K562 (cell line): ENCODE data around the gene ACSL3. TPM values are rescaled to one million over a fixed set of nuclear protein-coding genes. Genes with fewer than 3 reads are reported as not detected.
"Not testable (repeated sequence)": the region's sequence is repeated elsewhere in the genome, so short reads cannot be mapped to it uniquely, and the experiment has no call there.

Experiments used
- ATAC-seq: fragments of 200-7000 bp; cut with Tn5 transposase; 3 replicates; pipeline ENCODE4 v1.9.1; 2020; ENCODE audit warnings: moderate library complexity
- BruUV-seq: library from RNA; stranded (reverse); fragments of 400-500 nt; replicated peaks from 2 replicates; lab custom pipeline; 2021; lab: Mats Ljungman, UMichigan
- CTCF ChIA-PET: fragments of 300-600 bp; formaldehyde crosslinking; extraction: SDS; loops from one replicate; lab custom pipeline; 2021; ENCODE audit warnings: low intra/inter-chr PET ratio; lab: Yijun Ruan, JAX
- POLR2A ChIA-PET: fragments of 300-600, 350-650 bp; sonication (Branson Sonifier 250); formaldehyde crosslinking; extraction: SDS; loops from one replicate; lab custom pipeline; 2021; ENCODE audit warnings: antibody characterized with exemption, inconsistent platforms; lab: Yijun Ruan, JAX
- DNase-seq, 4 experiments: peaks; one replicate each; pipeline versions ENCODE4 v3.0.0 to v3.0.0-alpha.2; 2011 to 2018; ENCODE audit warnings: low spot score in 3 of 4, mixed read lengths in 3 of 4; ENCODE audit errors: extremely low read depth in 1 of 4
- FAIRE-seq: peaks from 2 replicates; lab custom pipeline; 2011; peaks lifted over from hg19 to GRCh38; lab: Jason Lieb, UNC
- H2AFZ ChIP-seq: 2 replicates; pipeline ENCODE4 v1.6.0; 2011; ENCODE audit warnings: low read depth, low read length, control low read depth, inconsistent platforms
- H3K27ac ChIP-seq: fragments of 200-600 bp; 3 replicates; pipeline ENCODE4 v1.8.0; 2011; ENCODE audit warnings: low read depth, mild to moderate bottlenecking, control low read depth, inconsistent platforms, low read length, moderate library complexity, mixed read lengths; ENCODE audit errors: extremely low read depth
- H3K27me3 ChIP-seq, 2 experiments: fragments of 300-600 bp in 1 of 2; 2 replicates in 1 of 2; 3 replicates in 1 of 2; pipeline versions ENCODE4 v1.6.0 to v1.8.0; 2011; ENCODE audit warnings: inconsistent platforms in 2 of 2, low read length in 2 of 2, mild to moderate bottlenecking in 1 of 2, mixed read lengths in 1 of 2, moderate library complexity in 1 of 2; ENCODE audit not compliant: control insufficient read depth in 2 of 2, insufficient read depth in 2 of 2
- H3K36me3 ChIP-seq: fragments of 300-600 bp; 3 replicates; pipeline ENCODE4 v1.8.0; 2011; ENCODE audit warnings: mild to moderate bottlenecking, low read length, inconsistent platforms; ENCODE audit not compliant: control insufficient read depth, insufficient read depth
- H3K4me1 ChIP-seq, 2 experiments: fragments of 200-600 bp in 1 of 2; replicated peaks in 1 of 2; 2 replicates in 1 of 2; 3 replicates in 1 of 2; pipeline versions ENCODE4 v1.5.1 to v1.8.0; 2011; ENCODE audit warnings: inconsistent platforms in 2 of 2, low read length in 2 of 2, mild to moderate bottlenecking in 1 of 2, mixed read lengths in 1 of 2, moderate library complexity in 1 of 2; ENCODE audit not compliant: control insufficient read depth in 2 of 2, insufficient read depth in 2 of 2
- H3K4me2 ChIP-seq: 2 replicates; pipeline ENCODE4 v1.6.1; 2011; ENCODE audit warnings: low read length, control low read depth, inconsistent platforms, mixed read lengths; ENCODE audit not compliant: insufficient read depth
- H3K4me3 ChIP-seq: fragments of 200-600 bp; sonication (generic), shearing (Covaris generic); 2 replicates; pipeline ENCODE4 v1.5.1; 2016; ENCODE audit warnings: control low read depth, inconsistent platforms
- H3K79me2 ChIP-seq: fragments of 200-600 bp; 3 replicates; pipeline ENCODE4 v1.8.0; 2011; ENCODE audit warnings: low read length, inconsistent platforms; ENCODE audit not compliant: control insufficient read depth, insufficient read depth
- H3K9ac ChIP-seq, 2 experiments: 2 replicates each; pipeline versions ENCODE4 v1.6.0 to v1.6.1; 2011; ENCODE audit warnings: low read depth in 2 of 2, low read length in 2 of 2, control low read depth in 1 of 2, inconsistent platforms in 1 of 2, mild to moderate bottlenecking in 1 of 2, mixed read lengths in 1 of 2; ENCODE audit not compliant: insufficient read depth in 1 of 2
- H3K9me1 ChIP-seq: one replicate; pipeline ENCODE4 v1.6.0; 2011; ENCODE audit warnings: inconsistent platforms, mild to moderate bottlenecking, low read length, moderate library complexity; ENCODE audit not compliant: control insufficient read depth, insufficient read depth
- H3K9me3 ChIP-seq: replicated peaks from 2 replicates; pipeline ENCODE4 v1.5.1; 2011; ENCODE audit warnings: low read depth, low read length, inconsistent platforms; ENCODE audit not compliant: control insufficient read depth, insufficient read depth
- H4K20me1 ChIP-seq: replicated peaks from 2 replicates; pipeline ENCODE4 v1.6.1; 2011; ENCODE audit warnings: low read length, inconsistent platforms, mixed read lengths; ENCODE audit not compliant: control insufficient read depth, insufficient read depth
- HDAC1 ChIP-seq, 2 experiments: fragments of 450-650 bp; IDR thresholded peaks; 2 replicates each; pipeline ENCODE4 v1.6.1; 2016 to 2017; ENCODE audit warnings: inconsistent platforms in 1 of 2, mild to moderate bottlenecking in 1 of 2, moderate library complexity in 1 of 2
- ZEB2 ChIP-seq: fragments of 450-650 bp; IDR thresholded peaks from 2 replicates; pipeline ENCODE4 v1.6.1; 2016
- ZNF134 ChIP-seq: fragments of 250-450 bp; sonication (Bioruptor Pico); conservative IDR thresholded peaks from 2 replicates; pipeline ENCODE4 v1.4.0; 2020
- WGBS: fragments of 100-300 bp; shearing (Covaris generic); methylation state at CpG from one replicate; pipeline ENCODE4 v1.1.6; 2016; ENCODE audit warnings: low coverage, mixed read lengths; ENCODE audit not compliant: insufficient coverage; ENCODE audit errors: missing lambda C conversion rate; 5-methylcytosine and 5-hydroxymethylcytosine counted together
- in situ Hi-C: fragments of 300-500 bp; cut with MboI; formaldehyde crosslinking; loops from 4 replicates; pipeline ENCODE4 v1.15.0; 2018; ENCODE audit warnings: inconsistent platforms, mixed read lengths
- intact Hi-C: fragments of 100-400 bp; cut with micrococcal nuclease; formaldehyde crosslinking; loops from 2 replicates; pipeline ENCODE4 v1.14.2; 2022
- polyA plus RNA-seq, 8 experiments: library from polyadenylated mRNA; depleted of rRNA in 4 of 8; stranded (reverse) in 5 of 8; unstranded in 3 of 8; fragments of >200 nt; fragmentation: Nextera tagmentation in 2 of 8; fragmentation: Illumina TruSeq in 1 of 8; extraction: Ambion mirVana in 2 of 8; extraction: Trizol in 1 of 8; gene quantifications; 2 replicates each; pipeline versions ENCODE4 v1.2.1 to v1.2.3, GENCODE V29; 2011 to 2014; ENCODE audit warnings: inconsistent platforms in 1 of 8, missing spikeins in 1 of 8
- total RNA-seq, 7 experiments: library from RNA; depleted of rRNA in 6 of 7; stranded (reverse); fragments of >200 nt in 6 of 7; fragmentation: Illumina TruSeq in 2 of 7; extraction: Trizol in 2 of 7; gene quantifications; 2 replicates each; pipeline versions ENCODE4 v1.2.1 to v1.2.3, GENCODE V29; 2011 to 2021; ENCODE audit warnings: low replicate concordance in 1 of 7
- TF ChIP-seq, protein P1 (sequence below): fragments of 250-450 bp; sonication (Bioruptor Pico); IDR thresholded peaks from 2 replicates; pipeline ENCODE4 v1.4.0; 2020
- TF ChIP-seq, protein P2 (sequence below): fragments of 200-800 bp; sonication (Bioruptor generic); IDR thresholded peaks from 2 replicates; pipeline ENCODE4 v1.6.1; 2017; ENCODE audit warnings: missing genetic modification characterization, missing compliant biosample characterization
- TF ChIP-seq, protein P3 (sequence below): sonication (generic); IDR thresholded peaks from 2 replicates; pipeline ENCODE4 v1.6.1; 2016

ACSL3 gene
- total and polyA plus RNA-seq, 9 of the 15 experiments (the other 6 are each of a cell fraction or from before 2014, with no cell fraction given) = 21.3 to 123 (median 85.2) TPM

DNA sequence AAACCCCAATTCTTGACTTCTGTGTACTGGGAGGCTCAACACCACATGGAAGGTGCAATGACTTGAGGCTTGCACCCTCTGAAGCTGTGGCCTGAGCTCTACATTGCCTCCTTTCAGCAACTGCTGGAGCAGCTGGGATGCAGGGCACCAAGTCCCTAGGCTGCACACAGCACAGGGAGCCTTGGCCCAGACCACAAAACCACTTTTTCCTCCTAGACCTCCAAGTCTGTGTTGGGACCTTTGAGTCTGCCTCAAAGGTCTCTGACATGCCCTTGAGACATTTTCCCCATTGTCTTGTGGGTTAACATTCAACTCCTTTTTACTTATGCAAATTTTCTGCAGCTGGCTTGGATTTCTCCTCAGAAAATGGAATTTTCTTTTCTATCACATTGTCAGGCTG is 128.6 kb downstream of the ACSL3 start (continued):
- TF ChIP-seq ZEB2 = no peak

DNA sequence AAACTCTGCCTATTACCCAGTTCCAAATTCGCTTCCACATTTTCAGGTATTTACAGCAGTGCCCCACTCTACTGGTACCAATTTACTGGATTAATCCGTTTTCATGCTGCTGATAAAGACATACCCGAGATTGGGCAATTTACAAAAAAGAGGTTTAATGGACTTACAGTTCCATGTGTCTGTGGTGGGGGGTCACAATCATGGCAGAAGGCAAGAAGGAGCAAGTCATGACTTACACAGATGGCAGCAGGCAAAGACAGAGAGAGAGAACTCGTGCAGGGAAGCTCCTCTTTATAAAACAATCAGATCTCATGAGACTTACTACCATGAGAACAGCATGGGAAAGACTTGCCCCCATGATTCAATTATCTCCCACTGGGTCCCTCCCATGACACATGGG is 129.4 kb downstream of the ACSL3 start:
- H3K9ac ChIP-seq, H3K4me1 ChIP-seq, BruUV-seq, H3K27ac ChIP-seq, FAIRE-seq, H4K20me1 ChIP-seq, DNase-seq, CTCF ChIA-PET, ATAC-seq, H3K4me3 ChIP-seq, intact Hi-C loops, in situ Hi-C loops, H3K27me3 ChIP-seq, H3K4me2 ChIP-seq, H3K36me3 ChIP-seq, H2AFZ ChIP-seq, H3K9me3 ChIP-seq, H3K9me1 ChIP-seq, H3K79me2 ChIP-seq: not testable (repeated sequence)
- POLR2A ChIA-PET = interaction anchor here (0.7 kb wide), 1 partner anchor 63 kb away, joined by 3 read pairs; no protein-coding TSS in a partner anchor
- WGBS = 0% methylated on average over 4 of the region's 4 CpGs

DNA sequence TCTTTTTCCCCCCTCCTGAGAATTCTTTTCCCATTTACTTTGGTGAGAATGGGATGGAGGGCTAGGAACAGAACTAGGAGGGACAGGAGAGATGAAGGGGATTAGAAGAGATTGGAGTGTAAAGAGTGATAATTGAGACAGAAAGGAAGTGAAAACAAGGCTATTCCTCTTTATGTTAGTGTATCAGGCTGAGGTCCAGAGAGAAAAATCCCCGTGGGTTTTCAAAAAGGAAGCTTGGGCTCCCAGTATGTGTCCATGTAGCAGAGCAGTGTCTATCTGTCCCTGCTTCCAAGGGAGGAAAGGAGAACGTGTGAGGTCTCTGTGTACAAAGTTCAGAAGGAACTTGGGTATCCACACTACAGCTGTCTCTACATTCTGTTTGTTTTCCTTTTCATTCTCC is 131.3 kb downstream of the ACSL3 start:
- no peaks in the 10 kb centered on the region for H3K9me1 ChIP-seq
- no peak for ATAC-seq
- CTCF ChIA-PET = no interaction called here
- no peak for TF ChIP-seq HDAC1 (IDR thresholded peaks at IDR 0.05)
- TF ChIP-seq, protein P1, sequence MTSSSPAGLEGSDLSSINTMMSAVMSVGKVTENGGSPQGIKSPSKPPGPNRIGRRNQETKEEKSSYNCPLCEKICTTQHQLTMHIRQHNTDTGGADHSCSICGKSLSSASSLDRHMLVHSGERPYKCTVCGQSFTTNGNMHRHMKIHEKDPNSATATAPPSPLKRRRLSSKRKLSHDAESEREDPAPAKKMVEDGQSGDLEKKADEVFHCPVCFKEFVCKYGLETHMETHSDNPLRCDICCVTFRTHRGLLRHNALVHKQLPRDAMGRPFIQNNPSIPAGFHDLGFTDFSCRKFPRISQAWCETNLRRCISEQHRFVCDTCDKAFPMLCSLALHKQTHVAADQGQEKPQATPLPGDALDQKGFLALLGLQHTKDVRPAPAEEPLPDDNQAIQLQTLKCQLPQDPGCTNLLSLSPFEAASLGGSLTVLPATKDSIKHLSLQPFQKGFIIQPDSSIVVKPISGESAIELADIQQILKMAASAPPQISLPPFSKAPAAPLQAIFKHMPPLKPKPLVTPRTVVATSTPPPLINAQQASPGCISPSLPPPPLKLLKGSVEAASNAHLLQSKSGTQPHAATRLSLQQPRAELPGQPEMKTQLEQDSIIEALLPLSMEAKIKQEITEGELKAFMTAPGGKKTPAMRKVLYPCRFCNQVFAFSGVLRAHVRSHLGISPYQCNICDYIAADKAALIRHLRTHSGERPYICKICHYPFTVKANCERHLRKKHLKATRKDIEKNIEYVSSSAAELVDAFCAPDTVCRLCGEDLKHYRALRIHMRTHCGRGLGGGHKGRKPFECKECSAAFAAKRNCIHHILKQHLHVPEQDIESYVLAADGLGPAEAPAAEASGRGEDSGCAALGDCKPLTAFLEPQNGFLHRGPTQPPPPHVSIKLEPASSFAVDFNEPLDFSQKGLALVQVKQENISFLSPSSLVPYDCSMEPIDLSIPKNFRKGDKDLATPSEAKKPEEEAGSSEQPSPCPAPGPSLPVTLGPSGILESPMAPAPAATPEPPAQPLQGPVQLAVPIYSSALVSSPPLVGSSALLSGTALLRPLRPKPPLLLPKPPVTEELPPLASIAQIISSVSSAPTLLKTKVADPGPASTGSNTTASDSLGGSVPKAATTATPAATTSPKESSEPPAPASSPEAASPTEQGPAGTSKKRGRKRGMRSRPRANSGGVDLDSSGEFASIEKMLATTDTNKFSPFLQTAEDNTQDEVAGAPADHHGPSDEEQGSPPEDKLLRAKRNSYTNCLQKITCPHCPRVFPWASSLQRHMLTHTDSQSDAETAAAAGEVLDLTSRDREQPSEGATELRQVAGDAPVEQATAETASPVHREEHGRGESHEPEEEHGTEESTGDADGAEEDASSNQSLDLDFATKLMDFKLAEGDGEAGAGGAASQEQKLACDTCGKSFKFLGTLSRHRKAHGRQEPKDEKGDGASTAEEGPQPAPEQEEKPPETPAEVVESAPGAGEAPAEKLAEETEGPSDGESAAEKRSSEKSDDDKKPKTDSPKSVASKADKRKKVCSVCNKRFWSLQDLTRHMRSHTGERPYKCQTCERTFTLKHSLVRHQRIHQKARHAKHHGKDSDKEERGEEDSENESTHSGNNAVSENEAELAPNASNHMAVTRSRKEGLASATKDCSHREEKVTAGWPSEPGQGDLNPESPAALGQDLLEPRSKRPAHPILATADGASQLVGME (CRISPR knock-in tag) = no peak
- no peak for TF ChIP-seq ZNF134
- TF ChIP-seq, protein P2, sequence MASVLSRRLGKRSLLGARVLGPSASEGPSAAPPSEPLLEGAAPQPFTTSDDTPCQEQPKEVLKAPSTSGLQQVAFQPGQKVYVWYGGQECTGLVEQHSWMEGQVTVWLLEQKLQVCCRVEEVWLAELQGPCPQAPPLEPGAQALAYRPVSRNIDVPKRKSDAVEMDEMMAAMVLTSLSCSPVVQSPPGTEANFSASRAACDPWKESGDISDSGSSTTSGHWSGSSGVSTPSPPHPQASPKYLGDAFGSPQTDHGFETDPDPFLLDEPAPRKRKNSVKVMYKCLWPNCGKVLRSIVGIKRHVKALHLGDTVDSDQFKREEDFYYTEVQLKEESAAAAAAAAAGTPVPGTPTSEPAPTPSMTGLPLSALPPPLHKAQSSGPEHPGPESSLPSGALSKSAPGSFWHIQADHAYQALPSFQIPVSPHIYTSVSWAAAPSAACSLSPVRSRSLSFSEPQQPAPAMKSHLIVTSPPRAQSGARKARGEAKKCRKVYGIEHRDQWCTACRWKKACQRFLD (CRISPR knock-in tag) = no peak
- TF ChIP-seq, protein P3, sequence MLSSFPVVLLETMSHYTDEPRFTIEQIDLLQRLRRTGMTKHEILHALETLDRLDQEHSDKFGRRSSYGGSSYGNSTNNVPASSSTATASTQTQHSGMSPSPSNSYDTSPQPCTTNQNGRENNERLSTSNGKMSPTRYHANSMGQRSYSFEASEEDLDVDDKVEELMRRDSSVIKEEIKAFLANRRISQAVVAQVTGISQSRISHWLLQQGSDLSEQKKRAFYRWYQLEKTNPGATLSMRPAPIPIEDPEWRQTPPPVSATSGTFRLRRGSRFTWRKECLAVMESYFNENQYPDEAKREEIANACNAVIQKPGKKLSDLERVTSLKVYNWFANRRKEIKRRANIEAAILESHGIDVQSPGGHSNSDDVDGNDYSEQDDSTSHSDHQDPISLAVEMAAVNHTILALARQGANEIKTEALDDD = no peak

More for the DNA sequence above, 131.3 kb downstream of the ACSL3 start:
- Histone ChIP-seq H3K27me3 (no peaks in the 10 kb centered on the region), H2AFZ (no peak overlapping the region), H3K9ac (no peak overlapping the region), H3K9me3 (no peaks in the 10 kb centered on the region), H3K4me1 (no peaks in the 10 kb centered on the region), H3K27ac (no peak overlapping the region), H3K79me2 (no peaks in the 10 kb centered on the region), H3K4me3 (no peak overlapping the region), H3K4me2 (no peak overlapping the region), H3K36me3 (no peaks in the 10 kb centered on the region), H4K20me1 (no peaks in the 10 kb centered on the region)
- no peak for DNase-seq
- 6% methylated on average over 2 of the region's 2 CpGs for WGBS
- FAIRE-seq = no peak
- intact Hi-C loops = no loop called here
- BruUV-seq = no TSS peak
- in situ Hi-C loops = no loop called here
- POLR2A ChIA-PET = interaction anchor here (1.5 kb wide), 1 partner anchor 9 kb away, joined by 4 read pairs; no protein-coding TSS in a partner anchor
